ENCODE results near the gene CLIP2.

DNA sequence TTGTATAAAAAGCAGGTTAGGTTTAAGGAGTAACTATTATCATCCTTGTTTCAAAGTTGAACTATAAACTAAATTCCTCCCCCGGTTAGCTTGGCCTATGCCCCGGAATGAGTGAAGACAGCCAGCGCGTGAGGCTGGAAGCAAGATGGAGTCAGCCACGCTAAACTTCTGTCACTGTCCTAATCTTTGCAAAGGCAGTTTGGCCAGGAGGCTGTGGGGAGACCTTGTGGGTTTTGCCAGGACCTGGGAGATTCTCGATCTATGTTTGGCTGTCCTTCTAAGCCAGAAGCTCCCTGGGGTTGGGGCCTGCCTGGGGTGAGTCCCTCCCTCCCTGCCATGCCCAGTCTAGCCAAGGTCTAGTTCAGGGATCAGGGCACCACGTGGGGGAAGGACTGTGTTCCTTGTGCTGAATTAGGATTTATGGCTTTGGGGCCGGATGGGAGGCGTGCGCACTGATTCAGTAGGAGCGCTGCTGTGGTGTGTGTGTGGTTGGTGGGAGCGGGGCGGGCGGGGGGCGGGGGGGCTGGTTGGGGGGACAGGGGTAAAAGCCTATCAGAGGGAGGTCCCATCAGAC is 163.6 kb downstream of the CLIP2 start:
- TF ChIP-seq, protein P1, sequence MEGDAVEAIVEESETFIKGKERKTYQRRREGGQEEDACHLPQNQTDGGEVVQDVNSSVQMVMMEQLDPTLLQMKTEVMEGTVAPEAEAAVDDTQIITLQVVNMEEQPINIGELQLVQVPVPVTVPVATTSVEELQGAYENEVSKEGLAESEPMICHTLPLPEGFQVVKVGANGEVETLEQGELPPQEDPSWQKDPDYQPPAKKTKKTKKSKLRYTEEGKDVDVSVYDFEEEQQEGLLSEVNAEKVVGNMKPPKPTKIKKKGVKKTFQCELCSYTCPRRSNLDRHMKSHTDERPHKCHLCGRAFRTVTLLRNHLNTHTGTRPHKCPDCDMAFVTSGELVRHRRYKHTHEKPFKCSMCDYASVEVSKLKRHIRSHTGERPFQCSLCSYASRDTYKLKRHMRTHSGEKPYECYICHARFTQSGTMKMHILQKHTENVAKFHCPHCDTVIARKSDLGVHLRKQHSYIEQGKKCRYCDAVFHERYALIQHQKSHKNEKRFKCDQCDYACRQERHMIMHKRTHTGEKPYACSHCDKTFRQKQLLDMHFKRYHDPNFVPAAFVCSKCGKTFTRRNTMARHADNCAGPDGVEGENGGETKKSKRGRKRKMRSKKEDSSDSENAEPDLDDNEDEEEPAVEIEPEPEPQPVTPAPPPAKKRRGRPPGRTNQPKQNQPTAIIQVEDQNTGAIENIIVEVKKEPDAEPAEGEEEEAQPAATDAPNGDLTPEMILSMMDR (IDR thresholded peaks at IDR 0.05) = no peak
- TF ChIP-seq POLR2AphosphoS5 (IDR thresholded peaks at IDR 0.05; ENCODE audit: low read depth, low read length) (no peak), TCF7L2 (IDR thresholded peaks at IDR 0.05; ENCODE audit: low read depth, low read length) (no peak), SIN3A (IDR thresholded peaks at IDR 0.05; ENCODE audit: borderline replicate concordance, insufficient read depth, low read depth, low read length) (0 out of 2 replicates have a peak, but pooled peaks have one; percentile 15)
- TF ChIP-seq, protein P2, sequence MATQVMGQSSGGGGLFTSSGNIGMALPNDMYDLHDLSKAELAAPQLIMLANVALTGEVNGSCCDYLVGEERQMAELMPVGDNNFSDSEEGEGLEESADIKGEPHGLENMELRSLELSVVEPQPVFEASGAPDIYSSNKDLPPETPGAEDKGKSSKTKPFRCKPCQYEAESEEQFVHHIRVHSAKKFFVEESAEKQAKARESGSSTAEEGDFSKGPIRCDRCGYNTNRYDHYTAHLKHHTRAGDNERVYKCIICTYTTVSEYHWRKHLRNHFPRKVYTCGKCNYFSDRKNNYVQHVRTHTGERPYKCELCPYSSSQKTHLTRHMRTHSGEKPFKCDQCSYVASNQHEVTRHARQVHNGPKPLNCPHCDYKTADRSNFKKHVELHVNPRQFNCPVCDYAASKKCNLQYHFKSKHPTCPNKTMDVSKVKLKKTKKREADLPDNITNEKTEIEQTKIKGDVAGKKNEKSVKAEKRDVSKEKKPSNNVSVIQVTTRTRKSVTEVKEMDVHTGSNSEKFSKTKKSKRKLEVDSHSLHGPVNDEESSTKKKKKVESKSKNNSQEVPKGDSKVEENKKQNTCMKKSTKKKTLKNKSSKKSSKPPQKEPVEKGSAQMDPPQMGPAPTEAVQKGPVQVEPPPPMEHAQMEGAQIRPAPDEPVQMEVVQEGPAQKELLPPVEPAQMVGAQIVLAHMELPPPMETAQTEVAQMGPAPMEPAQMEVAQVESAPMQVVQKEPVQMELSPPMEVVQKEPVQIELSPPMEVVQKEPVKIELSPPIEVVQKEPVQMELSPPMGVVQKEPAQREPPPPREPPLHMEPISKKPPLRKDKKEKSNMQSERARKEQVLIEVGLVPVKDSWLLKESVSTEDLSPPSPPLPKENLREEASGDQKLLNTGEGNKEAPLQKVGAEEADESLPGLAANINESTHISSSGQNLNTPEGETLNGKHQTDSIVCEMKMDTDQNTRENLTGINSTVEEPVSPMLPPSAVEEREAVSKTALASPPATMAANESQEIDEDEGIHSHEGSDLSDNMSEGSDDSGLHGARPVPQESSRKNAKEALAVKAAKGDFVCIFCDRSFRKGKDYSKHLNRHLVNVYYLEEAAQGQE (IDR thresholded peaks at IDR 0.05; ENCODE audit: insufficient read depth in 1 of 2, low read depth in 2 of 2, low read length in 1 of 2) = no peak

Data from Panc1 (cell line).